K562 (cell line): Measurements from ENCODE around the gene LYPLA2. TPM values are rescaled to one million over a fixed set of nuclear protein-coding genes. Genes with fewer than 3 reads are reported as not detected.

ENCODE experiments used
- DMBX1 ChIP-seq: fragments of 250-450 bp; sonication (Bioruptor Pico); IDR thresholded peaks from 2 replicates; pipeline ENCODE4 v1.8.0; 2022; ENCODE audit warnings: inconsistent platforms, mild to moderate bottlenecking, moderate library complexity, borderline replicate concordance
- HBP1 ChIP-seq: fragments of 450-650 bp; formaldehyde crosslinking; IDR thresholded peaks from 2 replicates; pipeline ENCODE4 v1.4.0; 2022; ENCODE audit warnings: missing genetic modification characterization
- IRF2 ChIP-seq: sonication (generic); formaldehyde crosslinking; IDR thresholded peaks from 2 replicates; pipeline ENCODE4 v1.8.1; 2022; ENCODE audit warnings: mild to moderate bottlenecking, missing genetic modification reagents
- KAT2B ChIP-seq: IDR thresholded peaks from one replicate; pipeline ENCODE4 v1.6.1; 2012; ENCODE audit warnings: low read depth, mild to moderate bottlenecking, control low read depth, inconsistent platforms, low read length, moderate library complexity
- MEF2A ChIP-seq: IDR thresholded peaks from 2 replicates; pipeline ENCODE4 v1.6.1; 2011; ENCODE audit warnings: low read depth, mild to moderate bottlenecking, low read length, moderate library complexity; ENCODE audit not compliant: control insufficient read depth
- MNT ChIP-seq, 2 experiments: fragments of 450-650 bp; conservative IDR thresholded peaks; 2 replicates each; pipeline ENCODE4 v1.6.1; 2017; ENCODE audit warnings: mild to moderate bottlenecking in 2 of 2, moderate library complexity in 2 of 2
- MTA1 ChIP-seq: fragments of 450-650 bp; IDR thresholded peaks from 2 replicates; pipeline ENCODE4 v1.6.1; 2017; ENCODE audit warnings: borderline replicate concordance
- MTA2 ChIP-seq: fragments of 450-650 bp; IDR thresholded peaks from 2 replicates; pipeline ENCODE4 v1.6.1; 2016; ENCODE audit warnings: low read depth
- PHF21A ChIP-seq: fragments of 450-650 bp; IDR thresholded peaks from 2 replicates; pipeline ENCODE4 v1.6.1; 2017; ENCODE audit warnings: low read depth, borderline replicate concordance
- SRSF7 ChIP-seq: fragments of 200-400 bp; formaldehyde crosslinking; optimal IDR thresholded peaks from 2 replicates; pipeline ENCODE3; 2017; ENCODE audit warnings: mild to moderate bottlenecking, low read depth, low read length
- STAT6 ChIP-seq: sonication (generic); formaldehyde crosslinking; IDR thresholded peaks from 2 replicates; pipeline ENCODE4 v1.8.1; 2023; ENCODE audit warnings: mild to moderate bottlenecking, missing genetic modification reagents
- TCF7L2 ChIP-seq: fragments of 150-350 bp; IDR thresholded peaks from 2 replicates; pipeline ENCODE4 v1.6.1; 2016; ENCODE audit warnings: low read depth, mild to moderate bottlenecking, low read length, moderate library complexity
- ZNF143 ChIP-seq: sonication (generic); formaldehyde crosslinking; IDR thresholded peaks from 2 replicates; pipeline ENCODE4 v1.9.0; 2022; ENCODE audit warnings: mild to moderate bottlenecking, missing genetic modification reagents
- ZNF165 ChIP-seq: fragments of 250-450 bp; sonication (Bioruptor Pico); IDR thresholded peaks from 2 replicates; pipeline ENCODE4 v1.4.0; 2020; ENCODE audit warnings: borderline replicate concordance
- ZNF239 ChIP-seq: fragments of 250-450 bp; sonication (Bioruptor Pico); IDR thresholded peaks from 2 replicates; pipeline ENCODE4 v1.4.0; 2020; ENCODE audit warnings: mild to moderate bottlenecking
- ZNF263 ChIP-seq: sonication (generic); formaldehyde crosslinking; IDR thresholded peaks from 2 replicates; pipeline ENCODE4 v1.8.0; 2022; ENCODE audit warnings: mild to moderate bottlenecking, missing genetic modification reagents, borderline replicate concordance
- ZNF282 ChIP-seq: sonication (generic); formaldehyde crosslinking; IDR thresholded peaks from 2 replicates; pipeline ENCODE4 v1.8.1; 2023; ENCODE audit warnings: missing genetic modification reagents
- ZSCAN32 ChIP-seq: fragments of 450-650 bp; formaldehyde crosslinking; IDR thresholded peaks from 2 replicates; pipeline ENCODE4 v1.4.0; 2020; ENCODE audit warnings: mild to moderate bottlenecking, moderate library complexity
- polyA plus RNA-seq, 8 experiments: library from polyadenylated mRNA; depleted of rRNA in 4 of 8; stranded (reverse) in 5 of 8; unstranded in 3 of 8; fragments of >200 nt; fragmentation: Nextera tagmentation in 2 of 8; fragmentation: Illumina TruSeq in 1 of 8; extraction: Ambion mirVana in 2 of 8; extraction: Trizol in 1 of 8; gene quantifications; 2 replicates each; pipeline versions ENCODE4 v1.2.1 to v1.2.3, GENCODE V29; 2011 to 2014; ENCODE audit warnings: inconsistent platforms in 1 of 8, missing spikeins in 1 of 8
- total RNA-seq, 7 experiments: library from RNA; depleted of rRNA in 6 of 7; stranded (reverse); fragments of >200 nt in 6 of 7; fragmentation: Illumina TruSeq in 2 of 7; extraction: Trizol in 2 of 7; gene quantifications; 2 replicates each; pipeline versions ENCODE4 v1.2.1 to v1.2.3, GENCODE V29; 2011 to 2021; ENCODE audit warnings: low replicate concordance in 1 of 7

Gene LYPLA2
- total and polyA plus RNA-seq, 9 of the 15 experiments (the other 6 are each of a cell fraction or from before 2014, with no cell fraction given): 3.9 to 128 (median 60.1) TPM

GRCh38 chr1:23800400-23801337 lies 9.7 kb downstream of the LYPLA2 start, which contains the start of gene GALE (continued):
- no peak for TF ChIP-seq HBP1
- no peak for TF ChIP-seq KAT2B
- TF ChIP-seq MEF2A: no peak
- no peak for TF ChIP-seq MTA2
- no peak; the same call in 1 of the 2 replicates for TF ChIP-seq STAT6 (CRISPR knock-in tag)
- TF ChIP-seq ZNF263: peak; percentile 62
- no peak for TF ChIP-seq DMBX1 (CRISPR knock-in tag)
- TF ChIP-seq MNT (conservative IDR thresholded peaks at IDR 0.05): peak; percentile 91 to 93
- no peak for TF ChIP-seq SRSF7
- TF ChIP-seq TCF7L2: no peak
- no peak for TF ChIP-seq IRF2 (CRISPR knock-in tag)
- TF ChIP-seq ZNF282 (CRISPR knock-in tag): no peak
- no peak for TF ChIP-seq ZNF143
- no peak for TF ChIP-seq ZNF239 (CRISPR knock-in tag)
- no peak for TF ChIP-seq PHF21A
- TF ChIP-seq MTA1: peak; percentile 50; the same call in 1 of the 2 replicates
- TF ChIP-seq ZSCAN32 (CRISPR knock-in tag): no peak
- TF ChIP-seq ZNF165 (CRISPR knock-in tag): no peak
